GM19035 (cell line): Measurements from ENCODE around the gene PROB1.
A peak's percentile ranks its signal among the peaks of the same experiment; 100 is the strongest.
"Not testable (repeated sequence)": the region's sequence is repeated elsewhere in the genome, so short reads cannot be mapped to it uniquely, and the experiment has no call there.

Source experiments
- ATAC-seq: cut with Tn5 transposase; IDR thresholded peaks from one replicate; pipeline ENCODE4 v1.9.1; 2021; ENCODE audit not compliant: unreplicated experiment

PROB1 gene, protein sequence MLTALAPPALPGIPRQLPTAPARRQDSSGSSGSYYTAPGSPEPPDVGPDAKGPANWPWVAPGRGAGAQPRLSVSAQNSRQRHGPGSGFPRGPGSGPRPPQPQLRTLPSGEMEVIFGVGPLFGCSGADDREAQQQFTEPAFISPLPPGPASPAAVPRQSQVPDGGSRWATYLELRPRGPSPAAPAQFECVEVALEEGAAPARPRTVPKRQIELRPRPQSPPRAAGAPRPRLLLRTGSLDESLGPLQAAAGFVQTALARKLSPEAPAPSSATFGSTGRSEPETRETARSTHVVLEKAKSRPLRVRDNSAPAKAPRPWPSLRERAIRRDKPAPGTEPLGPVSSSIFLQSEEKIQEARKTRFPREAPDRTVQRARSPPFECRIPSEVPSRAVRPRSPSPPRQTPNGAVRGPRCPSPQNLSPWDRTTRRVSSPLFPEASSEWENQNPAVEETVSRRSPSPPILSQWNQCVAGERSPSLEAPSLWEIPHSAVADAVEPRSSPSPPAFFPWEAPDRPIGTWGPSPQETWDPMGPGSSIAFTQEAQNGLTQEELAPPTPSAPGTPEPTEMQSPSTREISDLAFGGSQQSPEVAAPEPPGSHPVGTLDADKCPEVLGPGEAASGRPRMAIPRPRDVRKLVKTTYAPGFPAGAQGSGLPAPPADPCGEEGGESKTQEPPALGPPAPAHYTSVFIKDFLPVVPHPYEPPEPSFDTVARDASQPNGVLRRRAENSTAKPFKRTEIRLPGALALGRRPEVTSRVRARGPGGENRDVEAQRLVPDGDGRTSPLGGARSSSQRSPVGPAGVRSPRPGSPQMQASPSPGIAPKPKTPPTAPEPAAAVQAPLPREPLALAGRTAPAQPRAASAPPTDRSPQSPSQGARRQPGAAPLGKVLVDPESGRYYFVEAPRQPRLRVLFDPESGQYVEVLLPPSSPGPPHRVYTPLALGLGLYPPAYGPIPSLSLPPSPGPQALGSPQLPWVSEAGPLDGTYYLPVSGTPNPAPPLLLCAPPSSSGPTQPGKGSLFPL

DNA sequence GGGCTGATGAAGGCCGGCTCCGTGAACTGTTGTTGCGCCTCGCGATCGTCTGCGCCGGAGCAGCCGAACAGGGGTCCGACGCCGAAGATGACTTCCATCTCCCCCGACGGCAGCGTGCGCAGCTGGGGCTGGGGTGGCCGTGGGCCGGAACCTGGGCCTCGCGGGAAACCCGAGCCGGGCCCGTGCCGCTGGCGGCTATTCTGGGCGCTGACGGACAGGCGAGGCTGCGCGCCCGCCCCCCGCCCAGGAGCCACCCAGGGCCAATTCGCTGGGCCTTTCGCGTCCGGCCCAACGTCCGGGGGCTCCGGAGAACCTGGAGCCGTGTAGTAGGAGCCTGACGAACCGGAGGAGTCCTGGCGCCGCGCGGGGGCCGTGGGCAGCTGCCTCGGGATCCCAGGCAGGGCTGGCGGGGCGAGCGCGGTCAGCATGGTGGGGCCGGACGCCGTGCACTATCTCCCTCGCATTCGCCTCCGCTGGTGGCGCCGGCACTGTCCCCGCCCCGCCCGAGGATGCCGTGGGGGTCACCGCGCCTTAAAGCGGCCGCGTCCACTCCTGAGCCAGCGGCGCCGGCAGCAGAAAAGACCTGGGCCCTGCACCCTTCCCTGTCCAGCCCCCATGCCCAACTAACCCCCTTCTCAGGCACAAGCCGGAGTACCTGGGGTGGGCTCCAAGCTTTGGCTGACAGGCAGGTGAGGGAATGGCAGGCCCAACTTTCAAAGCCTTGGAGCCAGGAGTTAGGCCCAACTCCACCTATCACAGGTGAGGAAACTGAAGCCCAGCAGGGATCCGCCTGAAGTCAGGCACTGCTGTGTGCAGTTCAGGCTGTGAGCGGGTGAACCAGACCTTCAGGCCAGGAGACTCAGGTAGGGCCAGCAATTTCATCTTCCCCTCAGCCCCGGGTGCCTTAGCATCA, at the start of gene PROB1:
TSS of gene PROB1 (minus strand) at position 451 of the 913 bp plus-strand sequence. CDS start at position 428, 23 bp downstream.
- ATAC-seq: no peak

DNA sequence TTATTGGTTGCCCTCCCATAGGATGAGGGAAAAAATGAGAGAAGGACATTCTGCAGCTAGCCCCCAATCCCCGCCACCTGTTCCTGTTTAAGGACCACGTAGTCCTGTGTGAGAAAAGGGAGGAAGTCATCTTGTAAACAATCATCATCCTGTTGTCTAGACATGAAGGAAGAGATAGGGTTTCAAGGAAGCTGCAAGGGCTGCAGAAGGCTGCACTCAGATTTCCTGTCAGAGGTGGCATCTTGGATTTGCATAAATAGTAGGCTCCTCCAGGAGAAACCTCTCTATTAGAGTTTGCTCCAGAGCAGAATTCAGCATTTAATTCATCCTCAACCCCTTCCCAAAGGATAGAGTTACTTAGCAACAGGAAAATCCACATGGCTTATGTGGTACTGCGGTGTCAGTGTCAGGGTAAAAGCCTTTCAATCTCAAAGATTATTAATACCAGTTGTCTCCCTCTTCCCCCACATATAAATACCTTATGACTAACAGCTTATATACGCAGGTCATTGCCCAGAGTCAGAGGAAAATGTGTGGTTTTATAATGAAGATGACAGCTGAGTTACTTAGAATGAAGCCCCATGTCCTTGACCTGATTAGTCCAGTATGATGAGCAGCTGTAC, 49.0 kb upstream of the PROB1 start:
- ATAC-seq: no peak

DNA sequence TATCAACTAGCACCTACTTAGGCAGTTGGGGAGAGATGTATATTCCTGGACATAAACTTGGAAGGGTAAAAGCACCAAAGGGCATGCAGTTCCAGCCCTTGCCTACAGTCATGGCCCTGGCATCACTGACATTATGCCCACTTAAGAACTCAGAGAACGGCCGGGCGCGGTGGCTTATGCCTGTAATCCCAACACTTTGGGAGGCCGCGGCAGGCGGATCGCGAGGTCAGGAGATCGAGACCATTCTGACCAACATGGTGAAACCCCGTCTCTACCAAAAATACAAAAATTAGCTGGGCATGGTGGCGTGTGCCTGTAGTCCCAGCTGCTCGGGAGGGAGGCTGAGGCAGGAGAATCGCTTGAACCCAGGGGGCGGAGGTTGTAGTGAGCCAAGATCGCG, 45.5 kb upstream of the PROB1 start:
- ATAC-seq: not testable (repeated sequence)

DNA sequence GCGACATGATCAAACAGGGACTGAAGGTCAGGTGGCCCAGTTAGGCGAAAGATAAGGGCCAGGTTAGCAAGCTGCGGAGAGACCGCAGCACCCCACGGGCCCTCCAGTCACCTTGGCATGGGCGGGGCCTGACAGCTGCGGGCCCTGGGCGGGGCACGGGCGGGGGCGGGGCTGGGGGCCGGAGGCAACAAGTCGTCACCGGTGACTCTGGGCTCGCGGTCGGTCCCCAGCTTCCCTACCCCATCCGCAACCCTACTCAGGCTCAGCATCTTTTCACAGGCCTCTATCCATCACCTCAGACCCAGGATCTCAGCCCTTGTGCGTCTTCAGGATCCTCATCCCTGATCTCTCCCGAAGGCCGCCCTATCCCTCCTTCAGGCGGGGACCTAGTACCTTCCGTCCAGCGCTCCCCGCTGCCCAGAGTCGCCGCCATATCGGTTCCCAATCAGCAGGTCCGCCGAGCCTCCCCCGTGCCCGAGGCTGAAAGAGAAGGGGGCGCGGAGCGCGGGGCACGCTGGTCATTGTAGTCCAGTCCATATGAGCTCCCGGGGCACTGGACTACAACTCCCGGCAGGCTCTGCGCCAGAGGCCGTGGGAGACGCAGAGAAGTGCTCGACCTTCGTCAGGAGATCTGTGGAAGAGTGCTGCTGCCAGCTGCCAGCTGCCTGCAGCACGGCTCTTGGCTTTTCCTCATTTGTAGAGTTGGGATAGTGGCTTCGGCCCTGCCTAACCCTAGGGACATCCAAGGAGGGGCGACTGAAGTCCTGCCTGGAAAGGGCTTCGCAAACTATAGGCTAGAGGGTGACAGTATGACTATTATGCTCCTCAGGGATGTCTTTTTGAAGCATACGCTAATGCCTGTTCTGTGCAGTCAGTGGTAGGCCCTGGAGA, 44.4 kb upstream of the PROB1 start, which contains the start of gene DNAJC18:
TSS of gene DNAJC18 (minus strand) at position 513 of the 891 bp plus-strand sequence. CDS start at position 433, 80 bp downstream.
- ATAC-seq: peak; percentile 90

DNA sequence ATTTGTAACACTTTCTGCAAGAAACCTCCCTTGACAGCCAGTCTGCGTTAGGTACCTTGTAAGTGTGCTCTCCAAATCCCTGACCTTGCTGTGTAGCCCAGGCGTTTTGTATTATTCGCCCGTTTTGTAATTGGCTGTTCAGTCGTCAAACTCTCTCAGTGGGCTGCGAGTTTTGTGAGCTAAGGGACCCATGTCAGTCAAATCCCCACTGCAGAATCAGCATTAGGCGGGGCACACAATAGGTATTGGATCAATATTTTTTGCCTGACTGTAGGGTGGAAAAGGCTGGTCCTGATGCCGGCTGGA, 43.8 kb upstream of the PROB1 start:
- no peak for ATAC-seq

DNA sequence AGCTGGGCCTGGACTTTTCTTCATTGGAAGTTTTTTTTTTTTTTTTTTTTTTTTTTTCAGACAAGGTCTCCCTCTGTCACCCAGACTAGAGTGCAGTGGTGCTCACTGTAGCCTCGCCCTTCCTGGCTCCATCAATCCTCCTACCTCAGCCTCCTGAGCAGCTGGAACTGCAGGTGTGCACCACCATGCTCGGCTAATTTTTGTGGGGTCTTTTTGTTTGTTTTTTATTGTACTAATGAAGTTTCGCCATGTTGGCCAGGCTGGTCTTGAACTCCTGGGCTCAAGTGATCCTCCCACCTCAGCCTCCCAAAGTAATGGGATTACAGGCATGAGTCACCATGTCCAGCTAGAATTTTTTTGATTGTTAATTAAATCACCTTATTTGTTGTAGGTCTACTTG, 40.8 kb upstream of the PROB1 start:
- ATAC-seq: no peak

DNA sequence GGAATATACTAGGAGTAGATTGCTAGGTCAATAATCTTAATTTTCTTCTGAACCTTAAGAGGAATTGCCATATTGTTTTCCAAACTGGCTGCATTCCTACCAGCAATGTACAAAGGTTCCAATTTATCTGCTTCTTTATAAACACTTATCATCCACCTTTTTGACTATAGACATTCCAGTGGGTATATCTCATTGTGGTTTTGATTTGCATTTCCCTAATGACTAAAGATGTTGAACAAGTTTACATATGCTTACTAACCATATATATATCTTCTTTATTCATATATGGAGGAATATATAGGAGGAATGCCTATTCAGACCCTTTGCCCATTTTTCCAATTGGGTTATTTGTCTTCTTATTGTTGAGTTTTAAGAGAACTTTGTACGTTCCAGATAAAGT, 36.8 kb upstream of the PROB1 start:
- ATAC-seq: no peak

DNA sequence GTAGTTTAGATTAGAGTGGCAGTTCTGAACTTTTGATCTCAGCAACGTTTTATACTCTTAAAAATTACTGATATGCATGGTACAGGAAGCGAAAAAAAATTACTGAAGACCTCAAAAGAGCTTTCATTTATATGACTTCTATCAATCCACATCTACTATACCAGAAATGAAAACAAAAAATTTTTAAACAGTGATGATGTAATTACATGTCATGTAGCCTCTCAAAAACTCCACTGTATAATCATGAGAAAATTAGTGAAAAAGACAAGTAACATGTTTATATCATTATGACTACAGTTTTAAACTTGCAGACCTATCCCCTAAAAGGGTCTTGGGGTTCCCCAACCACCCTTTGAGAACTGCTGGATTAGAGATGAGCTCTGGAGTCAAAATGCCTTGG, 35.1 kb upstream of the PROB1 start:
- no peak for ATAC-seq

DNA sequence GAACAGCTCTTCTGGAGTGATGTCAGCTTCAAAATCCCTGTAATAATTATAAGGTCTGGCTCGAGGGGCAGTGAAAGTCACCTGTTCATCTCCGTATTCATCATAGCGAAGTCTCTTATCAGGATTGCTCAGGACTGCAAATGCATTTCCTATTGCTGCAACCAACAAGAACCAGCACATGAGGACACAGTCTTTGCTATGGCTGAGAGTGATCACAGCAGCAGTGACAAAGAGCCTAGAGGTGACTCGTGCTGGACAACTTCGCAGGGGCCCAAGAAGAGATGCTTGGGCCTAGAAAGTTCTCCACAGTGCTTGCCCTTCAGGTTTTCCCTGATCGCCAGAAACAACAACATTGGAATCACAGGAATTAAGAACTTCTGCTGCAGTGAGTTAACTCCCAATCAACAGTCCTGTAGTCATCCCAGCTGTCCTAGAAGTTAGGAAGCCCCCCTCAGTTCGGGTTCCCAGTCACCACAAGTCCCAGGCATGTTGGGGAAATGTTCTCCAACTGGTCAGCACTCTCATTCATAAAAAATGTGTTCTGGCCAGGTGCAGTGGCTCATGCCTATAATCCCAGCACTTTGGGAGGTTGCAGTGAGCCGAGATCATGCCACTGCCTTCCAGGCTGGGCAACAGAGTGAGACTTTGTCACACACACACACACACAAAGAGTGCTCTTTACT, 31.4 kb upstream of the PROB1 start:
- no peak for ATAC-seq

DNA sequence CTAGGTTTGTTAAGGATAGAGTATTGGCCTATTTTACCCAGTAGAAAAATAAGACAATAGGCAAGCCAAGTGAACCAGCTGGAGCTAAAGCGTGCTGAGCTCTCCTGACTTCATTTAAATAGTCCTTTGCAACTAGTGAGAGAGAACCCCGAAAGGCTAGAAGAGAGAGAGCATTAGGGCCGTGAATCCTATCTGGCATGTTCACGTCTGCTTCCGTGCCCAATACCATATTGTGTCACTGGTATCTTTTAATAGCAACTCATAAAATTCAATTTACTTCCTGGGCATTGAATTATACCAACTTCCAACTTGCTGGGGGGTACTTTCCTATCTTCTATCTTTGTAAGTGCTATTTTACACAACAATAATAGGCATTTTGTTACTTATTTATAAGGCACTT, 30.6 kb upstream of the PROB1 start:
- ATAC-seq: no peak

DNA sequence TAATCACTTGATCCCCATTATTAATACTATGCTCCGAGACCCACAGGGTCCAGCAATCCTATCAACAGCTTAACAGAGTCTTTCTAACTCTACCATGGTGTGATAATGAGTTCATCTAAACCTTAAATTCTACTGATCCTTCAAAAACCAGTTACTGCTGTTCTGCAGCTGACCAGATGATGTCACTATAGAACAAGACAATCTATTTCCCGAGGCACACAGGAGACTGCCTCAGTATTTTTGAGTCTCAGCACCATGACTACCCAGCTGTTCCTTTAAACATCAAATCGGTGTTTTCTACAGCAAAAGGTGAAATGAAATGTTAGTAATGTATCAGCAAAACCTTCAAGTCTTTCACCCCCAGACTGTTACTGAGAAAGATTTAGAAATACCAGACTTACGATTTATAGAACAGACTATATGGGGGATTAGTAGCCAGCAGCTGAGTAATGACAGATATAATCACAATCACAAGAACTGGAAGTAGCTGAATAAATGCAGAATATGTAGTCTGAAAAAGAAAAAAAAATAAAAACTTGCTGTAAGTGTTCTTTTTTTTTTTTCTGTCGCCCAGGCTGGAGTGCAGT, 27.5 kb upstream of the PROB1 start:
- no peak for ATAC-seq

DNA sequence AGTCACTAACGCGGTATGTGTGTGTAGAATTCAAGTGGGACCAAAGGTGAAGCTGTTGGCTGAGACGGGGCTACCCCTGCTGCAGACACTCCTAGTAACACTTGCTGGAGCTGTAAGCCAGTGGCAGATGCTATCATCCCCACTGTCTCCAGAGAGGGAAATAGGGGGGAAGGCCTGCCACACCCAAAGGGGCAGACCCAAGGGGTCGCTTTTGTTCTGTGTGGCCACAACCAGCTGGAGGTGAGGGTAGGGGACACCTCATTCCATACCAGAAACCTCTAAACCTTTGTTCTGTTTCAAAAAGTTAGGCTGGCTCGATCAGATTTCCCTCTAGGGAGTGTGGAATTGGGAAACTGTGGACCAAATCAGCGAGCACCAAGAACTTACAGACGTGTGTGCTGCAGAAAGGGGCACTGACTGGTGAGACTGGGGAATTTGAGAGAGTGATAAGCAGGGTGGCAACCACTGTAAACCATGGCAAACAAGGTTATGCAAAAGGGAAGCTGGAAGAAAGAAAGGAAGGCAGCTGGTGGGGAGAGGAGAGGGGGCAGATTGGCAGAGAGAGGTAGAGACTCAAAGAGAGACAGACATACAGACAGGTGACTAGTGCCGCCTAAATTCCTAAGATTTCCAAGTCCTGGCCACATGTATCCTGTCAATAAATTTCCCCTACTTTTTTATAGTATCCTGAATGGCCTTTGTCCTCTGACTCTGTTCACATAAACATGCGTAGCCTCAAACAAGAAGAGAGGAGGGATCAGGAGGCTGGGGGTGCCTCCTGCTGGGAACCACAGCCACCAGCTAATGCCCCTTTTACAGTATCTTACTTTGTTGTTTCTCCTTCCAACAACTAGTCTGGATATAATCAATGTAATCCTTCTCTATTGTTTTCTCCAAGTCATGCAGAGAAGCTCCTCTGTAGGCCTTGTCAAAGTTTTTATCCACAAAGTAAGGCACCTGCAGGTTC, 24.6 kb upstream of the PROB1 start:
- no peak for ATAC-seq

DNA sequence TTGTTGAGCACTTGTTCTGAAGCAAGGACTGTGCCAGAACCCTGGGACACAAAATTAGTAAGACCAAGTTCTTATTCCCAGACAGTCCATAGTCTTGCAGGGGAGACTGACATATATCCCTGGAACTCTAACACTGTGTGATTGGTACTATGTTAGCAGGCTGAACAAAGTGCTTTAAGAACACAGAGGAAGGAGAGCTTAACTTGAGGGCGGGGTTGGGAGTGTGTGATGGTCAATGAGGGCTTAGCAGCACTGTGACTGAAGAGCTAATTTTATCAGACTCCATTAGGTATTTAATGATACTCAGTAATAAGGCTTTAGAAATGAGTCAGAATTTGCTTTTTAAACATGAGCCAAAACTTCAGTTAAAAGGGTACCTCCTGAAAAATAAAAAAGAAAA, 23.9 kb upstream of the PROB1 start:
- ATAC-seq: no peak

DNA sequence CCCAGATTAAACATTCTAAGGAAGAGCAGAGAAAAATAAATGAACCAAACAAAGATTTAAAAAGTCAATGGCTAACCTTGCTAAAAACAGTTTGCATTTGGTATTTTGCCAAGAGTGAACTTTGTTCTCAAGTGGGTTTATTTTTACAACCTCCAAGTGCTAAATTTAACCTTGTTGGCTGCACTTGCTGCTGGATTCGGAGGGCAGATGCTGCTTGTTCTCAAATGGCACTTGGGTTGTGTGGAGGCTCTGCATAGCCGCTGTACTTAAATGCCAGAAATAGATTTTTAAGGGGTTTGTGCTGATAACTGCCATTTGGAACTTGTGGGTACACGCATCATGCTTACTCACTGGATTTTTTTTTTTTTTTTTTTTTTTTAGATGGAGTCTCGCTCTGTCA, 22.3 kb upstream of the PROB1 start:
- no peak for ATAC-seq

DNA sequence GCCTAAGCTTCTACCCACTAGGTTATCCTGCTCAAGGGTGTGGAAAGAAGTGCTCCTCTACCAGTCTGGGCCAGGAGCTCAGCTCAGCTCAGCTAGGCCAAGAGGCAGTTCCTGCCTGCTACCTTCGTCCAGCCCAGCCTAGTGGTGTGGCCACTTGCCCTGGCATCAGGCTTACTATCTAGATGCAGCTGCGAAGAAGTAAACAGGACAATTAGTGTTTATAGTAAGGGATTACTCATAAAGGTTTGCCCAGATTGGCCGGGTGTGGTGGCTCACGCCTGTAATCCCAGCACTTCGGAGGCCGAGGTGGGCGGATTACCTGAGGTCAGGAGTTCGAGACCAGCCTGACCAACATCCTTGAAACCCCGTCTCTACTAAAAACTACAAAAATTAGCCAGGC, 21.7 kb upstream of the PROB1 start:
- ATAC-seq: no peak

DNA sequence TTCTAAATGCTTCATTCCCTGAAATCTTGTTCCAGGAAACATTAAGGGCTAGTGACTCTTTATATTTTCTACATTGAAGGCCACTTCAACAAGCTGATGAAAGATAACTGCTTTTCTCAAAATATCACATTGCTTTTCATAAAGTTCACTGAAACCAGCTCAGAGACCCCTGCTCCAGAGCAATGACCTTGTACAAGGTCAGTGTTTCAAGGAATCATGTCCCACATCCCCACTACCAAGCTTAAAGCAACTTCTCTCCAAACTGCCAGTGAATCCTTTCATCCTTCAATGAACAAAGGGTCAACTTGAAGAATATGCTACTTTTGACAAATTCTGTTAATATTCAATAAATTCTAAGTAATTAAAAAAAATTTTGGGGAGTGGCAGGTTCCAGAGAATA, 21.0 kb upstream of the PROB1 start:
- no peak for ATAC-seq

DNA sequence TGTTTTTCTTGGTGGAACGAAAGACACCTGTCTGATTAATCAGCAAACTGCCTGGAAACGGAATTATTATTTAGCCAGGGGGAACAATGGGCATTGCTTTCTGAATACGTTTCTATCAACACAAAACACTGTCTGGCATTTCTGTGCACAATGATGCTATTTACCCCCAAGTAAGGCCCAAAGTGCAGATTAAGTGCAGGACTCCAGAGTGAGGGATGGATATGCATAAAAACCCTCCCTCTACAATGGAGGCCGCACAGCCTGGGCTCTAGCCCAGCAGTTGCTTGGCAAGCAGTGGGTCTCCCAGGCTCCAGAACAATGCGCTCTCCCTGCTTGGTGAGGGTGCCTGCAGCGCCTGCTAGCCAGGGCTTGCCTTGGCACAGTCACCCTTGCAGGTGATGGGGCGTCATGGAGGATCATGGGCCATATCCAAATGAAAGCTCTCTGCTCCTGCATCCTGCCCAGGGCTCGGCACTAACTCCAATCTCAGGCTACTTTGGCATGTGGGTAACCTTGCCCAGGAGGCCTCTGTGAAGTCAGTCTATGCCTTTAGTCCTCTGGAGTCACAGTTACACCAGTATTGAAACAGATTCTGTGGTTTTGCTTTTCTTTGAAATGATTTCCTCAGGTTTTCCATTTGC, 20.4 kb upstream of the PROB1 start:
- no peak for ATAC-seq
